Measurements from ENCODE around the gene CYB5R2. TPM values are rescaled to one million over a fixed set of nuclear protein-coding genes. Genes with fewer than 3 reads are reported as not detected.

The CYB5R2 gene
- total RNA-seq, 1 donor from 2014 or later = 6.8 TPM

DNA sequence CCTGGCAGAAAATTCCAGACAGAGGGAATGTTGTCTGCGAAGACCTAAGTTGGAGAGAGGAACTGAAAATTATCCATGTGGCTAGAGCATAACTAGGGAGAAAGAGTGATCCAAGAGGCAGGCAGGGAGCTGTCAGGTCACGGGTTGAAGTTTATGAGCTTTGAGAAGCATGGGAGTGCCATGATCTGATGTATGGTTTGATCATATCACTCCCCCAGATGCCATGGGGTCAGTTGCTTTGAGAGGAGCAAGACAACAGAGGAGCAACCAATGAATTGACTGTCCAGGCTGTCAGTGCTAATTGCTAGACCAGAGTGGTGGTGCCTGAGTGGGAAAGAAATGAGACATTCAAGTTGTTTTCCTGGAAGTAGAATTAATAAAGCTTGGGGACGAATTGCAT, 54.0 kb downstream of the CYB5R2 start:
- TF ChIP-seq, protein P1, sequence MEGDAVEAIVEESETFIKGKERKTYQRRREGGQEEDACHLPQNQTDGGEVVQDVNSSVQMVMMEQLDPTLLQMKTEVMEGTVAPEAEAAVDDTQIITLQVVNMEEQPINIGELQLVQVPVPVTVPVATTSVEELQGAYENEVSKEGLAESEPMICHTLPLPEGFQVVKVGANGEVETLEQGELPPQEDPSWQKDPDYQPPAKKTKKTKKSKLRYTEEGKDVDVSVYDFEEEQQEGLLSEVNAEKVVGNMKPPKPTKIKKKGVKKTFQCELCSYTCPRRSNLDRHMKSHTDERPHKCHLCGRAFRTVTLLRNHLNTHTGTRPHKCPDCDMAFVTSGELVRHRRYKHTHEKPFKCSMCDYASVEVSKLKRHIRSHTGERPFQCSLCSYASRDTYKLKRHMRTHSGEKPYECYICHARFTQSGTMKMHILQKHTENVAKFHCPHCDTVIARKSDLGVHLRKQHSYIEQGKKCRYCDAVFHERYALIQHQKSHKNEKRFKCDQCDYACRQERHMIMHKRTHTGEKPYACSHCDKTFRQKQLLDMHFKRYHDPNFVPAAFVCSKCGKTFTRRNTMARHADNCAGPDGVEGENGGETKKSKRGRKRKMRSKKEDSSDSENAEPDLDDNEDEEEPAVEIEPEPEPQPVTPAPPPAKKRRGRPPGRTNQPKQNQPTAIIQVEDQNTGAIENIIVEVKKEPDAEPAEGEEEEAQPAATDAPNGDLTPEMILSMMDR (IDR thresholded peaks at IDR 0.05; ENCODE audit: unreplicated experiment) = no peak
- H3K36me3 Mint-ChIP-seq (ENCODE audit: low read depth, unreplicated experiment) = peaks cover 4% of the 10 kb centered on the region
- no peak overlapping the region for H3K27ac Mint-ChIP-seq (ENCODE audit: unreplicated experiment)
- DNase-seq (ENCODE audit: low spot score) = no peak
- no peak overlapping the region for H3K4me3 Mint-ChIP-seq (ENCODE audit: unreplicated experiment)
- H3K27me3 Mint-ChIP-seq (ENCODE audit: unreplicated experiment) = peaks cover 4% of the 10 kb centered on the region
- no peaks in the 10 kb centered on the region for H3K4me1 Mint-ChIP-seq (ENCODE audit: unreplicated experiment)
- no peaks in the 10 kb centered on the region for H3K9me3 Mint-ChIP-seq (ENCODE audit: unreplicated experiment)

DNA sequence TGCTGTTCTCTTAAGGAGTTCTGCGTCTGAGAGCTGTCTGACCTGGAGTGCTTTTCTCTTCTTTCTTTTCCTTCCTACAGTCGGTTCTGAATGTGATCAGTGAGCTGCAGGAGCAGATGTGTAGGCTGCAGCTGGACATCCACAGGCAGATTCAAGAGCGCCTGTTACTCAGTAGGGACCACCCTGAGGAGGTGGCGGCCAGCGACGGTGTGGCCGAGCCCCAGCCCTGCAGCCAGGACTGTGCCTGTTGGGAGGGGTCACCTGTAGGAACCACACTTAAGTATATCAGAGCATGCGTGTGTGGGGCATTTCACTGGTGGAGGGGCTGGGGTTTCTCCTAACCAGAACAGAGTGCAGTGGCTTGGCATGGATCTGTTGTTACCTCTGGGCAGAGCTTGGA, 56.3 kb downstream of the CYB5R2 start:
- Mint-ChIP-seq H3K4me1 (ENCODE audit: unreplicated experiment) (peaks cover 4% of the 10 kb centered on the region), H3K9me3 (ENCODE audit: unreplicated experiment) (no peaks in the 10 kb centered on the region), H3K4me3 (ENCODE audit: unreplicated experiment) (no peak overlapping the region), H3K36me3 (ENCODE audit: low read depth, unreplicated experiment) (peaks cover 4% of the 10 kb centered on the region), H3K27me3 (ENCODE audit: unreplicated experiment) (peaks cover 5% of the 10 kb centered on the region), H3K27ac (ENCODE audit: unreplicated experiment) (no peak overlapping the region)
- TF ChIP-seq, protein P1 (IDR thresholded peaks at IDR 0.05; ENCODE audit: unreplicated experiment) = no peak
- no peak for DNase-seq (ENCODE audit: low spot score)

Other genes with a start within 250 kb of the CYB5R2 start
- gene OLFML1, start 188.0 kb downstream of the CYB5R2 start, total RNA-seq (ENCODE audit: unreplicated experiment) = 0.33 TPM
- gene PPFIBP2, start 159.5 kb downstream of the CYB5R2 start, total RNA-seq (ENCODE audit: unreplicated experiment) = 7.3 TPM
- gene OVCH2, start 33.0 kb upstream of the CYB5R2 start, total RNA-seq (ENCODE audit: unreplicated experiment) = 0.85 TPM
- 0.26 TPM for gene OR5P2, start 123.4 kb upstream of the CYB5R2 start, total RNA-seq (ENCODE audit: unreplicated experiment)
- not detected for gene OR5P3, start 157.3 kb upstream of the CYB5R2 start, total RNA-seq (ENCODE audit: unreplicated experiment)